ENCODE results near the gene TFAP2A. TPM values are rescaled to one million over a fixed set of nuclear protein-coding genes. Genes with fewer than 3 reads are reported as not detected.

Gene TFAP2A
- total RNA-seq, 1 donor = not detected

GRCh38 chr6:10373642-10374359 is 41.1 kb downstream of the TFAP2A start:
- Histone ChIP-seq H3K4me1 (ENCODE audit: insufficient read depth, low read length) (no peaks in the 10 kb centered on the region), H3K9me3 (ENCODE audit: low read depth, low read length) (no peaks in the 10 kb centered on the region), H3K4me3 (ENCODE audit: low read length) (no peak overlapping the region), H3K27me3 (ENCODE audit: insufficient read depth, low read length) (peaks cover 10% of the 10 kb centered on the region)

- no peaks in the 10 kb centered on the region for H3K9me3 ChIP-seq (ENCODE audit: low read depth, low read length)
- H3K4me1 ChIP-seq (ENCODE audit: insufficient read depth, low read length) = no peaks in the 10 kb centered on the region
- no peak overlapping the region for H3K4me3 ChIP-seq (ENCODE audit: low read length)
- H3K27me3 ChIP-seq (ENCODE audit: insufficient read depth, low read length) = no peaks in the 10 kb centered on the region
These were observed 45.0 kb downstream of the TFAP2A start for GRCh38 chr6:10369896-10370295.

- Histone ChIP-seq H3K4me3 (ENCODE audit: low read length) (no peak overlapping the region), H3K9me3 (ENCODE audit: low read depth, low read length) (no peaks in the 10 kb centered on the region), H3K4me1 (ENCODE audit: insufficient read depth, low read length) (no peaks in the 10 kb centered on the region), H3K27me3 (ENCODE audit: insufficient read depth, low read length) (no peaks in the 10 kb centered on the region)
These were observed 46.0 kb downstream of the TFAP2A start for GRCh38 chr6:10368861-10369260.

GRCh38 chr6:10363911-10364310 is 51.0 kb downstream of the TFAP2A start:
- H3K9me3 ChIP-seq (ENCODE audit: low read depth, low read length) = no peaks in the 10 kb centered on the region
- no peaks in the 10 kb centered on the region for H3K4me1 ChIP-seq (ENCODE audit: insufficient read depth, low read length)
- H3K4me3 ChIP-seq (ENCODE audit: low read length) = no peak overlapping the region
- H3K27me3 ChIP-seq (ENCODE audit: insufficient read depth, low read length) = no peaks in the 10 kb centered on the region

- Histone ChIP-seq H3K4me1 (ENCODE audit: insufficient read depth, low read length) (no peaks in the 10 kb centered on the region), H3K4me3 (ENCODE audit: low read length) (no peak overlapping the region), H3K9me3 (ENCODE audit: low read depth, low read length) (no peaks in the 10 kb centered on the region), H3K27me3 (ENCODE audit: insufficient read depth, low read length) (no peaks in the 10 kb centered on the region)
These were observed 52.6 kb downstream of the TFAP2A start for GRCh38 chr6:10362300-10362699.

GRCh38 chr6:10361428-10361827 is 53.4 kb downstream of the TFAP2A start:
- Histone ChIP-seq H3K4me1 (ENCODE audit: insufficient read depth, low read length) (no peaks in the 10 kb centered on the region), H3K9me3 (ENCODE audit: low read depth, low read length) (no peaks in the 10 kb centered on the region), H3K27me3 (ENCODE audit: insufficient read depth, low read length) (no peaks in the 10 kb centered on the region), H3K4me3 (ENCODE audit: low read length) (no peak overlapping the region)

- no peaks in the 10 kb centered on the region for H3K9me3 ChIP-seq (ENCODE audit: low read depth, low read length)
- H3K4me1 ChIP-seq (ENCODE audit: insufficient read depth, low read length) = no peaks in the 10 kb centered on the region
- no peaks in the 10 kb centered on the region for H3K27me3 ChIP-seq (ENCODE audit: insufficient read depth, low read length)
- H3K4me3 ChIP-seq (ENCODE audit: low read length) = no peak overlapping the region
These were observed 55.3 kb downstream of the TFAP2A start for GRCh38 chr6:10359581-10359980.

GRCh38 chr6:10355115-10355702 is 59.7 kb downstream of the TFAP2A start:
- Histone ChIP-seq H3K4me3 (ENCODE audit: low read length) (no peak overlapping the region), H3K4me1 (ENCODE audit: insufficient read depth, low read length) (no peaks in the 10 kb centered on the region), H3K9me3 (ENCODE audit: low read depth, low read length) (no peaks in the 10 kb centered on the region)

GRCh38 chr6:10351791-10352190 is 63.1 kb downstream of the TFAP2A start:
- no peaks in the 10 kb centered on the region for H3K9me3 ChIP-seq (ENCODE audit: low read depth, low read length)
- no peaks in the 10 kb centered on the region for H3K4me1 ChIP-seq (ENCODE audit: insufficient read depth, low read length)
- no peaks in the 10 kb centered on the region for H3K27me3 ChIP-seq (ENCODE audit: insufficient read depth, low read length)
- no peak overlapping the region for H3K4me3 ChIP-seq (ENCODE audit: low read length)

More at GRCh38 chr6:10355115-10355702, 59.7 kb downstream of the TFAP2A start:
- no peaks in the 10 kb centered on the region for H3K27me3 ChIP-seq (ENCODE audit: insufficient read depth, low read length)

- H3K4me3 ChIP-seq (ENCODE audit: low read length) = no peak overlapping the region
These were observed 64.2 kb downstream of the TFAP2A start for GRCh38 chr6:10350720-10351119.

GRCh38 chr6:10347561-10348327 is 67.1 kb downstream of the TFAP2A start:
- Histone ChIP-seq H3K9me3 (ENCODE audit: low read depth, low read length) (no peaks in the 10 kb centered on the region), H3K4me3 (ENCODE audit: low read length) (no peak overlapping the region), H3K4me1 (ENCODE audit: insufficient read depth, low read length) (no peaks in the 10 kb centered on the region), H3K27me3 (ENCODE audit: insufficient read depth, low read length) (no peaks in the 10 kb centered on the region)

More at GRCh38 chr6:10350720-10351119, 64.2 kb downstream of the TFAP2A start:
- H3K27me3 ChIP-seq (ENCODE audit: insufficient read depth, low read length) = no peaks in the 10 kb centered on the region
- no peaks in the 10 kb centered on the region for H3K9me3 ChIP-seq (ENCODE audit: low read depth, low read length)
- H3K4me1 ChIP-seq (ENCODE audit: insufficient read depth, low read length) = no peaks in the 10 kb centered on the region

Other genes starting within 250 kb of the TFAP2A start
- gene GCNT2, start 106.3 kb upstream of the TFAP2A start, total RNA-seq = 6.8 TPM